HG02885 (cell line): ENCODE results near the gene CLPTM1L.
A peak's percentile ranks its signal among the peaks of the same experiment; 100 is the strongest.
"Not testable (repeated sequence)": the region's sequence is repeated elsewhere in the genome, so short reads cannot be mapped to it uniquely, and the experiment has no call there.

Experiments
- ATAC-seq: cut with Tn5 transposase; IDR thresholded peaks from one replicate; pipeline ENCODE4 v1.9.1; 2021; ENCODE audit warnings: mild to moderate bottlenecking; ENCODE audit not compliant: unreplicated experiment, poor library complexity

CLPTM1L gene

GRCh38 chr5:1381370-1382247 is 36.7 kb upstream of the CLPTM1L start:
- no peak for ATAC-seq

DNA sequence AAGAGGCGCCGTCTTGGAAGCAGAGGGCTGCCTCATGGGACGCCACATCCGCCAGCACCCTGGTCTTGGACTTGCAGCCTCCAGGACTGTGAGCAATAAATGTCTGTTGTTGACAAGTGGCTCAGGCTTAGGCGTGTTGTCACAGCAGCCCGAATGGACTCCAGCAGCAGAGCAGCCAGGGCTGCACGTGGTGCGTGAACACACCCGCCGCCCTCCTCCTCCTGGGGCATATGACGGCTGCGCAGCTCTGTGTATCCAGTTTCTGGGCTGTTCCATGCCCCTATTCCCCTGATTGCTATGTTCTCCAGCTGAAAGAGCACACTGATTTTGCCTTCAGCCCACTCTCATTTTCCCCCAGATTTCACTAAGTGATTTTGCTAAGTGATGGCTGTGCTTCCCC is 36.0 kb upstream of the CLPTM1L start:
- no peak for ATAC-seq

DNA sequence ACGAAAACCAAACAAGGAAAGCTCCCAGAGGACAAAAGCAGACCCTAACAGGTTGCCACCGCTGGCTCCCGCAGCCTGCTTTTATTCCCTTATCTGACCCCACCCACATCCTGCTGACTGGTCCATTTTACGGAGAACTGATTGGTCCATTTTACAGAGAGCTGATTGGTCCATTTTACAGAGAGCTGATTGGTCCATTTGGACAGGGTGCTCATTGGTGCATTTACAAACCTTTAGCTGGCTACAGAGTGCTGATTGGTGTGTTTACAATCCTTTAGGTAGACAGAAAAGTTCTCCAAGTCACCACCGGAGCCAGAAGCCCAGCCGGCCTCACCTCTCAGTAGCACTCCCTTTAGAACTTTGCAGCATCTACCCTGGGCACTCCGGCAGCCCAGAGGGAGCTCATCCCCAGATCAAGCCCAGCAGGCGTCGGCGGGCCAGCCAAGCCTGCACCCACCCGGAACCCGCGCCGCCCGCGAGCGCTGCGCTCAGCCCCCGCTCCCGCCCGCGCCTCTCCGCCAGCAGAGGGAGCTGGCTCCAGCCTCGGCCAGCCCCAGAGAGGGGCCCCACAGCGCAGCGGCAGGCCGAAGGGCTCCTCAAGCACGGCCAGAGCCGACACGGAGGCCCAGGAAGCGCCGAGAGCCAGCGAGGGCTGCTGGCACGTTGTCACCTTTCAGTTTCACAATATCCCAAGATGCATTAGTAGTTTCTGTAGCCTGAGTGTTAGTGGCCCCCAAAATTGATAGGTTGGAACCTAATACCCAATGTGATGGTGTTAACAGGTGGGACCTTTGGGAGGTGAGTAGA is 35.3 kb upstream of the CLPTM1L start:
- ATAC-seq = peak; percentile 80

- no peak for ATAC-seq
Observed at GRCh38 chr5:1378866-1379659, 34.2 kb upstream of the CLPTM1L start.

DNA sequence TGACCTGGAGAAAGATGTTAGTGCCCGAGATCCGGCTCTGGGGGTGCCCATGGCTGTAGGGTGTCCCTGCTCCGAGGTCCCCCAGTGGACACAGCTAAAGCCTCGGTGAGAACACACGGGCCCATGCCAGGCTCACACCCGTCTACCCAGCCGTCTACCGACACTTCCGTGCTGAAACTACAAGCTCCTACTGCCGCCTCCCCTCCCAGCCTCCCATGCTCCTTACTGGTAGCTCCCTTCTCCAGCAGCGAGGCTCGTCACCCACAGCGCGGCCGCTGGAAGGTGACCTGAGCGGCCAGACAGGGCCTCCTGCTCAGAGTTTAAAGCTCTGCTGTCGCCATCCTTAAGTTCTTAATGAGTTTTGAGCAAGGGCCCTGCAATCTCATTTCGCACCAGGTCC is 33.2 kb upstream of the CLPTM1L start:
- ATAC-seq = no peak

- ATAC-seq = no peak
Observed at GRCh38 chr5:1376981-1377380, 32.1 kb upstream of the CLPTM1L start.

DNA sequence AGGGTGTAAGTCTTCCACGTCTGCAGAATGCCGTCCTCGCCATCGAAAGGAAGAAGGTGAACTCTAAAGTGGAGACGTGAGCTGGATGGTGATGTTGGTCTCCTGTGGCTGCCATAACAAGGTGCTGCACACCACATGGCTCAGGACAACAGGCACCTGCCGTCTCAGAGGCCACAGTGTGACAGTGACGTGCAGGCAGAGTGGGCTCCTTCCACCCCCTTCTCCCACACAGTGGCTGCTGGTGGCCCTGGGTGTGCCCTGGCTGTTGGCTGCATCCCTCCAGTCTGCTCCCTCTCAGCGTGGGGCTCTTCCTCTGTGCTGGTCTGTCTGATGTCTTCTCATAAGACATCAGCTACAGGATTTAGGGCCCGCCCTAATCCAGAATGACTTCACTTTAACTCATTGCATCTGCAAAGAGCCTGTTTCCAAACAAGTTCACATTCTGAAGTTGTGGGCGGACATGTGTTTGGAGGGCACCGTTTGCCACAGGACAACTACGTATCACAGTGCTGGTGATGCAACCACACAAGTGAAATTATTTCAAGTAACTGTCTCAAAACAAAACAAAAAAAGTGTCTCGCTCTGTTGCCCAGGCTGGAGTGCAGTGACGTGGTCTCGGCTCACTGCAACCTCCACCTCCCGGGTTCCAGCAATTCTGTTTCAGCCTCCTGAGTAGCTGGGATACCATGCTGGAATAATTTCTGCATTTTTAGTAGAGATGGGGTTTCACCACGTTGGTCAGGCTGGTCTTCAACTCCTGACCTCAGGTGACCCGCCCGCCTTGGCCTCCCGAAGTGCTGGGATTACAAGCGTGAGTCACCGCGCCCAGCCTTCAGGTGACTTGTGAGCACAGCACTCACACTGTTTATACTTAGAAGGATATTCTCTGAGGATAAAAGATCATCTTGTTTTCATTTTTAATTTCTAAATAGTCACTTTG is 31.2 kb upstream of the CLPTM1L start:
- ATAC-seq = no peak

DNA sequence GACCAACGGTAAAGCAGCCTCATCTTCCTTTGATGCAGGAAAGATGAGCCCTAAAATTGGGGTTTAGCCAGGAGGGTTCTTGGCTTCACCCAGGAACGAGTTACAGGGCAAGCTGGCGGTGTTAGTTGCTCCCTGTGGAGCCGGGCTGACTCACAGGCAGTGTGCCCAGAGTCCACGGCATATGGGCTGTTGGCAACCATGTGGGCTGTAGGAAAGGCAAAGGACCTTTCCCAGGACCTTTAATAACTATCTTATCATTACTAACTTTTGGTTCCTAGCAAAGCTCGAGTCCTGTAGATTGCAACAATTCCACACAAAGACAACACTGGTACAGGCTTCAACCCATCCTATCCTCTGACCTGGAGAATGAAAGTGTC is 29.8 kb upstream of the CLPTM1L start:
- ATAC-seq = no peak

GRCh38 chr5:1374030-1374678 is 29.3 kb upstream of the CLPTM1L start:
- no peak for ATAC-seq

GRCh38 chr5:1371972-1372342 is 27.1 kb upstream of the CLPTM1L start:
- ATAC-seq = not testable (repeated sequence)

- no peak for ATAC-seq
Observed at GRCh38 chr5:1371218-1371971, 26.5 kb upstream of the CLPTM1L start.

DNA sequence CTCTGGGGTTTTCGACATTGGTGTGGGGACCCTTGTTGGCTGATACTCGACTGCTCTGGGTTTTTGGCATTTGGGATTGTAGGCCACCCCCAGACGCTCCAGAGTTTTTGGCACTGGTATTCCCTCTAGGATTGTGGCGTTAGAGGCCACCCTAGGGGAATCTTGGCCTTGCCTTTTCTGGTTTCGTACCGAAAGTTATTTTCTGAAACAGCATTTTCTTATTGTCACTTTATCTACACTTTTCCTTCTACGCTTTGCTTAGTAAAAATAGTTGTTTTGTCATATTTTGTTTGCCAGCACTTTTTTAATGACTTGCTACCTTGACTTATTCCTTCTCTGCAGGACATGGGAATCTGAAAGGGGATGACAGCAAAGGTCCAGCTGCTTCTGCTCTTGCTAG is 25.1 kb upstream of the CLPTM1L start:
- no peak for ATAC-seq

DNA sequence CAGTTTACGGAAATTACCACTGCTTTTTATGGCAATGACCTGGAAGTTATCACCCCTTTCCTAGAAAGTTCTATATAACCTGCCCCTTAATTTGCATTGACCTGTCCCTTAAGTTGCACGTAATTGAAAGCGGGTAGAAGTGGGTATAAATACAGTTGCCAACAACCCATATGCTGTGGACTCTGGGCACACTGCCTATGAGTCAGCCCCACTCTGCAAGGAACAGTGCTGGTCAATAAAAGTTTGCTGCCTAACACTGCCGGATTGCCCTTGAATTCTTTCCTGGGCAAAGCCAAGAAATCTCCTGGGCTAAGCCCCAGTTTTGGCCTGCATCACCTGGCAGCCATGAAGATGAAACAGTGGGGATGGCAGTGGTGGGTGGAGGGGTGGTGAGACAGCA is 23.9 kb upstream of the CLPTM1L start:
- no peak for ATAC-seq

DNA sequence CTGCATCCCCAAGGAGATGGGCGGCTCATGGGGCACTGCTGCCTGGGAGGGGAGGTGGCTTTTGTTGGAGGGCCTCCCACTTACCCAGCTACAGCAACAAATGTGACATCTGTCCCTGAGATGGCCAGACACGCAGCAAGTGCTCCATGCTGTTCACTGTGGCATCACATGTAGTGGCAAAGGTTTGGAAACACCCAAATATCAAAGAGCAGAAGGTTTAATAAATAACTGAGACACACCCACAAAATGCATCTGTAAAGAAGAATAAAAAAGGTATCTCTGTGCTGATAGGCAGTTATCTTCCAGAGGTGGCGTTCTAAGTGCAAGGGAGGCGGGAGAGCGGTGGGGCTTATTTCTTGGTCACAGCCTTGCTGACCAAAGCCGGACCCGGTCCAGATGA is 23.3 kb upstream of the CLPTM1L start:
- ATAC-seq = no peak

- ATAC-seq = peak; percentile 14
Observed at GRCh38 chr5:1367149-1367548, 22.2 kb upstream of the CLPTM1L start.

DNA sequence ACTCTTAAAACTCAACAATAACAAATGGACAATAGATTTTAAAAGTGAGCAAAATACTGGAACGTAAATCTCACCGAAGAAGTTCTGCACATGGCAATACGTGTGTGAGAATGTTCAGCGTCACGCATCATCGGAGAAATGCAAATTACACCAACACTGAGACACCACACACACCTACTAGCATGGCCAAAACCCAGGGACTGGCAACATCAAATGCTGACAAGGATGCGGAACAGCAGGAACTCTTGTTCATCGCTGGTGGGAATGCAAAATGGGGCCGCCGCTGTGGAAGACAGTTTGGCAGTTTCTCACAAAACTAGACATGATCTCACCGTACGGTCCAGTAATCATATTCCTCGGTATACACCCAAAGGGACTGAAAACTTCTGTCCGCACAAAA is 21.6 kb upstream of the CLPTM1L start:
- peak; percentile 72 for ATAC-seq

GRCh38 chr5:1364211-1364610 is 19.3 kb upstream of the CLPTM1L start:
- ATAC-seq = no peak

- ATAC-seq = no peak
Observed at GRCh38 chr5:1363581-1363980, 18.7 kb upstream of the CLPTM1L start.

- ATAC-seq = no peak
Observed at GRCh38 chr5:1363160-1363559, 18.3 kb upstream of the CLPTM1L start.
